Tibial artery (tissue), 4 donors: ENCODE measurements around the gene GLIS1.

ENCODE experiments used
- DNase-seq, 2 donors: peaks; one replicate each; pipeline ENCODE4 v3.0.0-alpha.2; 2019
- H3K27ac ChIP-seq, 2 donors: fragments of 200-600 bp; sonication (generic) in 1 of 2; 1 replicate in 1 of 2; 2 replicates in 1 of 2; pipeline ENCODE4 v1.5.1; 2018 to 2019; ENCODE audit warnings: mild to moderate bottlenecking in 1 of 2
- H3K27me3 ChIP-seq, 2 donors: fragments of 200-600 bp; sonication (generic) in 1 of 2; one replicate each; pipeline versions ENCODE4 v1.5.1 to v1.6.0; 2016 to 2019
- H3K36me3 ChIP-seq, 3 donors: fragments of 200-600 bp; sonication (generic) in 2 of 3; one replicate each; pipeline ENCODE4 v1.5.1; 2016 to 2019; ENCODE audit warnings: mild to moderate bottlenecking in 2 of 3
- H3K4me1 ChIP-seq, 4 donors: fragments of 200-600 bp; sonication (generic) in 2 of 4; 1 replicate in 3 of 4; 2 replicates in 1 of 4; pipeline ENCODE4 v1.5.1; 2016 to 2019
- H3K4me3 ChIP-seq, 2 donors: fragments of 200-600 bp; sonication (generic) in 1 of 2; 1 replicate in 1 of 2; 2 replicates in 1 of 2; pipeline ENCODE4 v1.5.1; 2018 to 2019; ENCODE audit warnings: mild to moderate bottlenecking in 2 of 2
- H3K9me3 ChIP-seq, 3 donors: fragments of 200-600 bp; sonication (generic) in 1 of 3; one replicate each; pipeline ENCODE4 v1.5.1; 2016 to 2019
- CTCF ChIP-seq, 2 experiments: fragments of 200-600 bp in 1 of 2; fragments of 450-650 bp in 1 of 2; IDR thresholded peaks; one replicate each; pipeline ENCODE4 v1.5.1; 2017 to 2019; ENCODE audit warnings: antibody characterized with exemption in 2 of 2, mild to moderate bottlenecking in 1 of 2, moderate library complexity in 1 of 2
- intact Hi-C: fragments of 100-400 bp; cut with DNase I; formaldehyde crosslinking; loops from one replicate; pipeline ENCODE4 v1.15.0; 2023; ENCODE audit warnings: low total_unique reads

Gene GLIS1

GRCh38 chr1:53519421-53519820 lies 219.5 kb downstream of the GLIS1 start:
- Histone ChIP-seq H3K36me3 (no peaks in the 10 kb centered on the region), H3K9me3 (no peaks in the 10 kb centered on the region), H3K27ac (peak overlapping the region in 1 of 2 donors; percentile 14), H3K4me3 (no peak overlapping the region), H3K27me3 (no peaks in the 10 kb centered on the region), H3K4me1 (peaks cover 0 to 16% (median 8%) of the 10 kb centered on the region in 4 donors)
- intact Hi-C loops: no loop called here
- TF ChIP-seq CTCF (IDR thresholded peaks at IDR 0.05): no peak
- peak in 1 of 2 donors; percentile 34 for DNase-seq

GRCh38 chr1:53518775-53519174 lies 220.2 kb downstream of the GLIS1 start:
- Histone ChIP-seq H3K27me3 (no peaks in the 10 kb centered on the region), H3K27ac (peak overlapping the region in 1 of 2 donors; percentile 14), H3K4me3 (no peak overlapping the region), H3K9me3 (no peaks in the 10 kb centered on the region), H3K4me1 (peaks cover 0 to 16% (median 8%) of the 10 kb centered on the region in 4 donors), H3K36me3 (no peaks in the 10 kb centered on the region)
- no peak for DNase-seq
- intact Hi-C loops: no loop called here
- TF ChIP-seq CTCF (IDR thresholded peaks at IDR 0.05): no peak

- intact Hi-C loops: no loop called here
- Histone ChIP-seq H3K4me3 (no peak overlapping the region), H3K36me3 (no peaks in the 10 kb centered on the region), H3K27me3 (no peaks in the 10 kb centered on the region), H3K9me3 (no peaks in the 10 kb centered on the region), H3K4me1 (peaks cover 0 to 19% (median 8%) of the 10 kb centered on the region in 4 donors), H3K27ac (no peak overlapping the region)
- DNase-seq: no peak
- no peak for TF ChIP-seq CTCF (IDR thresholded peaks at IDR 0.05)
Measured at GRCh38 chr1:53517821-53518352, 221.1 kb downstream of the GLIS1 start.

- DNase-seq: no peak
- Histone ChIP-seq H3K9me3 (no peaks in the 10 kb centered on the region), H3K27ac (no peak overlapping the region), H3K4me1 (peaks cover 0 to 26% (median 14%) of the 10 kb centered on the region in 4 donors), H3K4me3 (no peak overlapping the region), H3K27me3 (no peaks in the 10 kb centered on the region), H3K36me3 (no peaks in the 10 kb centered on the region)
- intact Hi-C loops: no loop called here
- TF ChIP-seq CTCF (IDR thresholded peaks at IDR 0.05): no peak
Measured at GRCh38 chr1:53517109-53517508, 221.9 kb downstream of the GLIS1 start.

- no peaks in the 10 kb centered on the region for H3K9me3 ChIP-seq
- H3K4me3 ChIP-seq: no peak overlapping the region
- no peaks in the 10 kb centered on the region for H3K27me3 ChIP-seq
- no peak overlapping the region for H3K27ac ChIP-seq
- no peaks in the 10 kb centered on the region for H3K36me3 ChIP-seq
- intact Hi-C loops: no loop called here
- DNase-seq: no peak
- no peak for TF ChIP-seq CTCF (IDR thresholded peaks at IDR 0.05)
- H3K4me1 ChIP-seq: peaks cover 0 to 32% (median 23%) of the 10 kb centered on the region in 4 donors
Measured at GRCh38 chr1:53516181-53516580, 222.8 kb downstream of the GLIS1 start.

GRCh38 chr1:53514436-53514835 lies 224.5 kb downstream of the GLIS1 start:
- TF ChIP-seq CTCF (IDR thresholded peaks at IDR 0.05): no peak
- intact Hi-C loops: no loop called here
- H3K9me3 ChIP-seq: no peaks in the 10 kb centered on the region
- peaks cover 0 to 32% (median 24%) of the 10 kb centered on the region in 4 donors for H3K4me1 ChIP-seq
- no peak overlapping the region for H3K4me3 ChIP-seq
- no peak for DNase-seq
- H3K27me3 ChIP-seq: no peaks in the 10 kb centered on the region
- no peak overlapping the region for H3K27ac ChIP-seq
- H3K36me3 ChIP-seq: no peaks in the 10 kb centered on the region
